Activated CD4-positive, alpha-beta T cell treated with anti-CD3 and anti-CD28 coated beads, Interleukin-2, amount 50 U/mL, for 48 hours (primary cell): ENCODE data around the gene PSMG1.
"Not testable (repeated sequence)": the region's sequence is repeated elsewhere in the genome, so short reads cannot be mapped to it uniquely, and the experiment has no call there.

Experiments used
- DNase-seq, 2 experiments: peaks; one replicate each; pipeline ENCODE4 v3.0.0-alpha.2; 2020

The PSMG1 gene

GRCh38 chr21:39187141-39187540 lies 3.9 kb upstream of the PSMG1 start:
- no peak for DNase-seq

DNA sequence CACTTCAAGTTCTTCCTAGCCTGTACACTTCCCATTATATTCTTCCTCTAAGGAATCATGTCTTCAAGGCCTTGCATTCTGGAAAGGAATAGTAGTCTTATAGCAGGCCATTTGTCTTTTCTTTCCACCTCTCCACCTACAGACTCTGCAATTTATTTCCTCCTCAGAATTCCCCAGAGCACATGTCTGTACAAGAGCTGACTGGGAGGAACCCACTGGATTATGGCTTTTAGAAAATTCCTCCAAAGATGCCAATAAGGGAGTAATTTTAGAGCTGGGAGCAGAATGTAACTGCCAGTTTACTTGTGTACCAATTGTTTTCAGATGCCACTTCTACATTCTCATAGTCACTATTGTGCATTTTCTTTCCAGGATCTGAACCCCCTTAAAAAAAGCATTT lies 3.4 kb upstream of the PSMG1 start:
- DNase-seq = no peak

- DNase-seq = no peak
Observed at GRCh38 chr21:39185157-39185556, 1.9 kb upstream of the PSMG1 start.

- no peak for DNase-seq
Observed at GRCh38 chr21:39184050-39184980, 1.1 kb upstream of the PSMG1 start.

- peak in 1 of 2 experiments; percentile 6 for DNase-seq
Observed at GRCh38 chr21:39182484-39183271, 573 bp downstream of the PSMG1 start.

- no peak for DNase-seq
Observed at GRCh38 chr21:39182016-39182415, 1.2 kb downstream of the PSMG1 start.

DNA sequence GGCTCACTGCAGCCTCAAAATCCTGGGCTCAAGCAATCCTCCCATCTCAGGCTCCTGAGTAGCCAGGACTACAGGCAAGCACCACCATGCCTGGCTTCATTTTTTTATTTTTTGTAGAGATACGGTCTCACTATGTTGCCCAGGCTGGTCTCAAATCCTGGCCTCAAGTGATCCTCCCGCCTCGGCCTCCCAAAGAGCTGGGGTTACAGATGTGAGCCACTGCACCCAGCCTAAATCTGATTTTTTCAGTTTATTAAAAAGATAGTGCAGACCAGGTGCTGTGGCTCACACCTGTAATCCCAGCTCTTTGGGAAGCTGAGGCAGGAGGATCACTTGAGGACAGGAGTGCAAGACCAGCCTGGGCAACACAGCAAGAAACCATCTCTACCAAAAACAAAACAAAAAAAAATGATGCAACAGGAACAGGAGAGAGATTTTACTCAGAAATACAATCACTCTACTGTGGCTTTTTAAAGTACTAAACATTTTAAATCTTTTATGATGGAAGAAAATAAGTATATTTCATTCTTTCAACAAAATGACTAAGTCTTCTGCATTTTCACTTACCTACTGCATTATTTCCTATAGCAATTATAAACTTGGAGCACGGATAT lies 1.9 kb downstream of the PSMG1 start:
- DNase-seq = no peak

GRCh38 chr21:39180429-39181019 lies 2.7 kb downstream of the PSMG1 start:
- DNase-seq = no peak

DNA sequence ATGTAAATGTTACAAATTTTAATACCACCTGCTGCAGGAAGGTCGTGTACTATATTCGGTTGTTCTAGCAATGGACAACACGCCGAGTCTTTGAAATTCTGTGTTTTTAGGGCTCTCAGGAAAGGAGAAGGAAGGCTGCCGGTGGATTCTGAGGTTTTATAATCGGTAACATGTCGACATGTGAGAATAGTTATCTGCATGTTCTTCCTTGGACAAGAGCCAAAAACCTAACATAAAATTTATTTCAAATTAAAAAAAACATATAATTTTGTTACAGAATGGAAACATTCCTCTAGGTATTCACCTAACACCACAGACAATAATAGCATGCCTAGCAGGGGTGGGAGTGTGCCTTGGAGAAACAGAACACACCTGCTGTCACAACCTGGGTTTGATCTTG lies 4.8 kb downstream of the PSMG1 start:
- DNase-seq = no peak

- DNase-seq = no peak
Observed at GRCh38 chr21:39176271-39176709, 7.0 kb downstream of the PSMG1 start.

- no peak for DNase-seq
Observed at GRCh38 chr21:39175665-39176064, 7.6 kb downstream of the PSMG1 start.

DNA sequence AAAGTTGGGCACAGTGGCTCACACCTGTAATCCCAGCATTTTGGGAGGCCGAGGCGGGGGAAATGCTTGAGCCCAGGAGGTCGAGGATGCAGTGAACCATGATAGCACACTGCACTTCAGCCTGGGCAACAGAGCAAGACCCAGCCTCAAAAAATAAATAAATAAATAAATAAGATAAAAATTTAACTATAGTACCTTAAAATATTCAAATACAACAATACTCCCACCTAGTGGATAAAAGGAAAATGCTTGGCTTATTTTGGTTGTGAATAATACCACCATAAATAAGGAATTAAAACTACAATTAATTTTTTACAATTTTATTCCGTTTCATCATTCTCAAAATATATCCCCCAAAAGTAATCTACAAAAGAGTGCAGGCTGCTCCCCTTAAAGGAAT lies 8.1 kb downstream of the PSMG1 start:
- no peak for DNase-seq

- no peak for DNase-seq
Observed at GRCh38 chr21:39173716-39174680, 9.3 kb downstream of the PSMG1 start.

- DNase-seq = no peak
Observed at GRCh38 chr21:39169906-39170305, 13.3 kb downstream of the PSMG1 start.

DNA sequence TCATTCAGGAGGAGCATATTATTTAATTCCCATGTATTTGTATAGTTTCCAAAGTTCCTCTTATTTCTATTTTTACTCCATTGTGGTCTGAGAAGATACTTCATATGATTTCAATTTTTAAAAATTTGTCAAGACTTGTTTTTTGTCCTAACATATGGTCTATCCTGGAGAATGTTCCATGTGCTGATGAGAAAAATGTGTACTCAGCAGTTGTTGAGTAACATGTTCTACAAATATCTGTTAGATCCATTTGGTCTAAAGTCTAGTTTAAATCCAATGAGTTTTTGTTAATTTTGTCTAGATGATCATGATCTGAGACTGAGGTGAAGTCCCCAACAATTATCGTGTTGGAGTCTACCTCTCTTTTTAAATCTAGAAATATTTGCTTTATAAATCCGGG lies 14.5 kb downstream of the PSMG1 start:
- DNase-seq = no peak

DNA sequence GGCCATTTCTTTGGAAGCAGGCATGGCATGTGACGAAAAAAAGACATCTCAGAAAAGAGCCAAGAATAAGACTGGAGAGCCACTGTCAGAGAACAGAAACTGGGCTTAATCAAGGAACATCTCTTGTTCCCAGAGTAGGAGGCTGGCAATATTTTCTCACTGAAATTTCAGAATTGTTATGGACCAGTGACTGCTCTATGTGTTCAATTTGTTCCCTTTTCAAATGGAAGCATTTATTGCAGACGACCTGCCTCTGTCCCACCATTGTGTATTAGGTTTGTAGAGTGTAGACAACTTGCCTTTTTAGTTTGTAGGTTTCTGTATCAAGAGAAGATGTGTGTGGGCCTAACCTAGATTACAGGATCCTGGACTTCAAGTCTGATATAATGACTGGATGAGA lies 18.7 kb downstream of the PSMG1 start:
- no peak for DNase-seq

- no peak for DNase-seq
Observed at GRCh38 chr21:39161064-39161463, 22.2 kb downstream of the PSMG1 start.

- DNase-seq = no peak
Observed at GRCh38 chr21:39159342-39160063, 23.7 kb downstream of the PSMG1 start.

GRCh38 chr21:39157241-39157640 lies 26.0 kb downstream of the PSMG1 start:
- DNase-seq = not testable (repeated sequence)

- DNase-seq = no peak
Observed at GRCh38 chr21:39156024-39156423, 27.2 kb downstream of the PSMG1 start.

DNA sequence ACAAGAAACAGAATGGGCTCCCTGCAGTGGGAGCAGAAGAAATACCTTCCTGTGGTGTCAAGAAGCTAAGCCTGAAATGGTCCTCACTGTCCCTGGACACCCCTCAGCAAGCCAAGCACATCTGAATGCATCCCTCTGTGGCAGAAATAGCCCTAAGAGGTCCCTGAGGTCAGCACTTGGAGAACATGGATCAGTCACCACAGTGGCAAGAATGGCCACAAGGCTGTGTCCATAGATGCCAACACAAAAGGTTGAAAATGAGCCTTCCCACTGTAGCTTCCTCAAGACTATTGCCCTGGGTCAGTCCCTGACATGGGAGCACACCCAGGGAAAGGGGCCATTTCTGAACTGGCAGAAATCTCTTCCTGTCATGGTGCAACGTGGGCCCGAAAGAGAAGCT lies 27.7 kb downstream of the PSMG1 start:
- DNase-seq = no peak
